H1 (cell line): ENCODE results near the gene KLHL18. TPM values are rescaled to one million over a fixed set of nuclear protein-coding genes. Genes with fewer than 3 reads are reported as not detected.

Experiments used
- CTCF ChIA-PET: fragments of 300-600 bp; sonication (Branson Sonifier 250); formaldehyde crosslinking; loops from one replicate; lab custom pipeline; 2021; ENCODE audit not compliant: partially characterized antibody; lab: Charles Lee
- POLR2A ChIA-PET: fragments of 300-600 bp; sonication (Branson Sonifier 250); formaldehyde crosslinking; loops from one replicate; lab custom pipeline; 2021; ENCODE audit warnings: inconsistent platforms; ENCODE audit not compliant: partially characterized antibody; lab: Charles Lee
- DNase-seq, 2 experiments: peaks; one replicate each; pipeline versions ENCODE4 v3.0.0 to v3.0.0-alpha.2; 2010 to 2022; ENCODE audit warnings: low spot score in 2 of 2, low read depth in 1 of 2, mixed read lengths in 1 of 2
- FAIRE-seq: peaks from 2 replicates; lab custom pipeline; 2011; peaks lifted over from hg19 to GRCh38; lab: Jason Lieb, UNC
- H2AFZ ChIP-seq: 2 replicates; pipeline ENCODE4 v1.8.1; 2012; ENCODE audit warnings: low read length, inconsistent platforms
- H2AK5ac ChIP-seq: 2 replicates; pipeline ENCODE4 v1.6.1; 2013; ENCODE audit warnings: low read depth, low read length
- H2BK120ac ChIP-seq: replicated peaks from 2 replicates; pipeline ENCODE3; 2013; ENCODE audit warnings: low read depth, low read length, inconsistent platforms
- H2BK12ac ChIP-seq: 2 replicates; pipeline ENCODE4 v1.6.1; 2013; ENCODE audit warnings: low read depth, low read length
- H2BK15ac ChIP-seq: 2 replicates; pipeline ENCODE4 v1.6.1; 2013; ENCODE audit warnings: low read length
- H2BK20ac ChIP-seq: 2 replicates; pipeline ENCODE4 v1.6.1; 2013; ENCODE audit warnings: low read length
- H2BK5ac ChIP-seq: 2 replicates; pipeline ENCODE4 v1.6.1; 2013; ENCODE audit warnings: low read depth, low read length
- H3K14ac ChIP-seq: 2 replicates; pipeline ENCODE4 v1.6.1; 2013; ENCODE audit warnings: inconsistent platforms; ENCODE audit not compliant: insufficient read length
- H3K18ac ChIP-seq: 2 replicates; pipeline ENCODE4 v1.6.1; 2013; ENCODE audit warnings: low read length; ENCODE audit errors: extremely low read depth
- H3K23ac ChIP-seq: 2 replicates; pipeline ENCODE4 v1.6.1; 2013; ENCODE audit warnings: inconsistent platforms; ENCODE audit not compliant: insufficient read length
- H3K23me2 ChIP-seq: 2 replicates; pipeline ENCODE4 v1.6.1; 2013; ENCODE audit warnings: low read depth, low read length
- H3K27ac ChIP-seq: 2 replicates; pipeline ENCODE4 v1.6.1; 2011; ENCODE audit warnings: low read depth, low read length, inconsistent platforms
- H3K27me3 ChIP-seq, 4 experiments: replicated peaks in 1 of 4; 1 replicate in 1 of 4; 2 replicates in 3 of 4; pipeline versions ENCODE4 v1.6.1 to v1.8.1; 2011 to 2013; ENCODE audit warnings: low read length in 3 of 4, mild to moderate bottlenecking in 3 of 4, inconsistent platforms in 2 of 4, mixed read lengths in 2 of 4, moderate library complexity in 1 of 4; ENCODE audit not compliant: control insufficient read depth in 3 of 4, insufficient read depth in 3 of 4; ENCODE audit errors: extremely low read depth in 1 of 4
- H3K36me3 ChIP-seq, 4 experiments: 2 replicates each; pipeline versions ENCODE4 v1.6.1 to v1.8.1; 2011 to 2013; ENCODE audit warnings: mild to moderate bottlenecking in 4 of 4, low read length in 3 of 4, moderate library complexity in 2 of 4, control low read depth in 1 of 4, inconsistent platforms in 1 of 4; ENCODE audit not compliant: insufficient read depth in 4 of 4, control insufficient read depth in 2 of 4
- H3K4ac ChIP-seq: replicated peaks from 2 replicates; pipeline ENCODE3; 2013; ENCODE audit warnings: low read length, low read depth, mixed read lengths, inconsistent platforms; ENCODE audit not compliant: insufficient read length
- H3K4me1 ChIP-seq, 4 experiments: replicated peaks in 1 of 4; 1 replicate in 1 of 4; 2 replicates in 3 of 4; pipeline versions ENCODE4 v1.6.1 to v1.8.1; 2011 to 2013; ENCODE audit warnings: low read length in 3 of 4, inconsistent platforms in 2 of 4, mixed read lengths in 1 of 4; ENCODE audit not compliant: insufficient read depth in 4 of 4, control insufficient read depth in 3 of 4
- H3K4me2 ChIP-seq, 2 experiments: 2 replicates each; pipeline versions ENCODE4 v1.6.1 to v1.8.1; 2011 to 2013; ENCODE audit warnings: low read depth in 2 of 2, low read length in 2 of 2, control low read depth in 1 of 2, inconsistent platforms in 1 of 2, mild to moderate bottlenecking in 1 of 2; ENCODE audit not compliant: insufficient read depth in 1 of 2
- H3K4me3 ChIP-seq, 4 experiments: fragments of 200-600, 300-600 bp in 1 of 4; sonication (generic), shearing (Covaris generic), sonication (Bioruptor Twin) in 1 of 4; 2 replicates each; pipeline versions ENCODE4 v1.5.1 to v1.8.1; 2011 to 2016; ENCODE audit warnings: low read length in 4 of 4, low read depth in 3 of 4, control low read depth in 2 of 4, inconsistent platforms in 2 of 4, mild to moderate bottlenecking in 2 of 4, mixed read lengths in 1 of 4, moderate library complexity in 1 of 4; ENCODE audit not compliant: insufficient read depth in 2 of 4; ENCODE audit errors: extremely low read depth in 1 of 4
- H3K56ac ChIP-seq: replicated peaks from 2 replicates; pipeline ENCODE3; 2013; ENCODE audit warnings: low read depth, mild to moderate bottlenecking, mixed read lengths, low read length, inconsistent platforms; ENCODE audit not compliant: insufficient read length
- H3K79me1 ChIP-seq: 2 replicates; pipeline ENCODE4 v1.6.1; 2013; ENCODE audit warnings: low read depth, low read length, control low read depth
- H3K79me2 ChIP-seq, 2 experiments: 2 replicates each; pipeline versions ENCODE4 v1.6.1 to v1.8.1; 2012 to 2013; ENCODE audit warnings: low read length in 2 of 2, mild to moderate bottlenecking in 2 of 2, inconsistent platforms in 1 of 2; ENCODE audit not compliant: insufficient read depth in 2 of 2, control insufficient read depth in 1 of 2
- H3K9ac ChIP-seq, 4 experiments: replicated peaks in 1 of 4; 1 replicate in 1 of 4; 2 replicates in 3 of 4; pipeline versions ENCODE4 v1.6.1 to v1.8.1; 2011 to 2013; ENCODE audit warnings: low read depth in 3 of 4, low read length in 3 of 4, control low read depth in 2 of 4, mild to moderate bottlenecking in 2 of 4, moderate library complexity in 2 of 4, inconsistent platforms in 1 of 4; ENCODE audit errors: extremely low read depth in 1 of 4
- H3K9me3 ChIP-seq, 2 experiments: 2 replicates each; pipeline versions ENCODE4 v1.6.1 to v1.8.1; 2012 to 2013; ENCODE audit warnings: mild to moderate bottlenecking in 2 of 2, moderate library complexity in 2 of 2, control low read depth in 1 of 2, inconsistent platforms in 1 of 2, low read depth in 1 of 2, low read length in 1 of 2, mixed read lengths in 1 of 2; ENCODE audit not compliant: insufficient read depth in 2 of 2
- H4K20me1 ChIP-seq, 2 experiments: replicated peaks in 1 of 2; 2 replicates each; pipeline versions ENCODE3 to v1.8.1; 2011 to 2013; ENCODE audit warnings: inconsistent platforms in 2 of 2, low read length in 2 of 2, mild to moderate bottlenecking in 1 of 2; ENCODE audit not compliant: insufficient read depth in 2 of 2, control insufficient read depth in 1 of 2
- H4K5ac ChIP-seq: 2 replicates; pipeline ENCODE4 v1.6.1; 2013; ENCODE audit warnings: low read length, low read depth, mixed read lengths, inconsistent platforms; ENCODE audit not compliant: insufficient read length
- H4K8ac ChIP-seq: 2 replicates; pipeline ENCODE4 v1.8.0; 2013; ENCODE audit warnings: mild to moderate bottlenecking, moderate library complexity, low read length, inconsistent platforms; ENCODE audit not compliant: insufficient read depth; ENCODE audit errors: extremely low read depth
- H4K91ac ChIP-seq: replicated peaks from 2 replicates; pipeline ENCODE3; 2013; ENCODE audit warnings: low read length, mixed read lengths, inconsistent platforms; ENCODE audit not compliant: insufficient read length
- KDM1A ChIP-seq: fragments of 200-600, 300-600 bp; sonication (generic); IDR thresholded peaks from 2 replicates; pipeline ENCODE4 v1.7.1; 2016; ENCODE audit warnings: mild to moderate bottlenecking, low read length, borderline replicate concordance
- NANOG ChIP-seq: IDR thresholded peaks from 2 replicates; pipeline ENCODE4 v1.6.1; 2011; ENCODE audit warnings: low read length, low read depth, mild to moderate bottlenecking, inconsistent platforms; ENCODE audit not compliant: insufficient read depth, poor library complexity, severe bottlenecking
- YY1 ChIP-seq: IDR thresholded peaks from 2 replicates; pipeline ENCODE4 v1.6.1; 2011; ENCODE audit warnings: low read depth, mild to moderate bottlenecking, low read length
- ZNF274 ChIP-seq: IDR thresholded peaks from 2 replicates; pipeline ENCODE4 v1.7.0; 2012; ENCODE audit warnings: low read length, borderline replicate concordance; ENCODE audit errors: extremely low read depth
- WGBS, 2 experiments: shearing (Covaris generic) in 1 of 2; methylation state at CpG; one replicate each; pipeline versions ENCODE4 v1.1.6 to v1.1.7; 2013 to 2015; ENCODE audit warnings: low lambda C conversion rate in 2 of 2, mixed read lengths in 2 of 2, inconsistent platforms in 1 of 2, low coverage in 1 of 2, missing lambda C conversion rate in 1 of 2; ENCODE audit not compliant: insufficient replicate concordance in 2 of 2, insufficient coverage in 1 of 2, insufficient read length in 1 of 2; ENCODE audit errors: extremely low coverage in 1 of 2, missing lambda C conversion rate in 1 of 2; 5-methylcytosine and 5-hydroxymethylcytosine counted together
- polyA plus RNA-seq, 7 experiments: library from polyadenylated mRNA; depleted of rRNA in 3 of 7; stranded (reverse) in 5 of 7; unstranded in 2 of 7; fragments of >200 nt in 5 of 7; fragments of 200-250 nt in 2 of 7; gene quantifications; 1 replicate in 5 of 7; 2 replicates in 1 of 7; 4 replicates in 1 of 7; pipeline versions ENCODE4 v1.2.1 to v1.2.3, GENCODE V29; 2011 to 2013; ENCODE audit warnings: missing spikeins in 2 of 7, mixed read lengths in 2 of 7
- total RNA-seq: library from RNA; stranded (reverse); fragmentation: NEBNext Ultra II Directional; extraction: Animal tissue kit (Norgen Biotek cat#: 25700); gene quantifications from 2 replicates; pipeline ENCODE4 v1.2.1, GENCODE V29; 2021

Gene KLHL18
- total and polyA plus RNA-seq, 2 of the 8 experiments (the other 6 are each of a cell fraction or from before 2014, with no cell fraction given) = 19.9 to 31.7 TPM

GRCh38 chr3:47261301-47261700 lies 21.4 kb upstream of the KLHL18 start:
- H3K9me3 ChIP-seq = no peaks in the 10 kb centered on the region
- peaks cover 0 to 12% (median 5%) of the 10 kb centered on the region in 4 experiments; a peak in 6 of 7 replicates for H3K4me1 ChIP-seq
- no peaks in the 10 kb centered on the region for H3K23me2 ChIP-seq
- no peak overlapping the region for H3K23ac ChIP-seq
- WGBS, 2 experiments = 90% methylated on average over 3 of the region's 3 CpGs; no CpG with 5 or more reads in 1 of the 2 experiments
- no peaks in the 10 kb centered on the region; a peak in 1 of 7 replicates for H3K27me3 ChIP-seq
- H2BK120ac ChIP-seq = no peak overlapping the region
- no peak overlapping the region for H3K9ac ChIP-seq
- DNase-seq = no peak
- H4K5ac ChIP-seq = no peak overlapping the region
- no peak overlapping the region for H3K27ac ChIP-seq
- no peak overlapping the region for H3K4ac ChIP-seq
- no peaks in the 10 kb centered on the region for H3K79me2 ChIP-seq
- POLR2A ChIA-PET = interaction anchor here (0.9 to 1.6 kb wide), 3 partner anchors 8 to 238 kb away, joined by 3 to 4 read pairs (median 3); partner anchors contain the start of gene PTPN23
- H2BK20ac ChIP-seq = no peak overlapping the region
- TF ChIP-seq ZNF274 (no peak), YY1 (no peak), NANOG (no peak), KDM1A (no peak)
- TF ChIP-seq, all 59 proteins: peak for 0
- no peak overlapping the region; the same call in 1 of the 2 replicates for H2BK12ac ChIP-seq
- H3K14ac ChIP-seq = no peak overlapping the region
- no peak overlapping the region for H3K56ac ChIP-seq
- no peak overlapping the region for H3K18ac ChIP-seq
- no peak overlapping the region for H4K91ac ChIP-seq
- no peaks in the 10 kb centered on the region for H3K36me3 ChIP-seq
- peak overlapping the region; percentile 7; the same call in 1 of the 2 replicates for H4K8ac ChIP-seq
- no peak overlapping the region for H3K4me2 ChIP-seq
- H4K20me1 ChIP-seq = no peaks in the 10 kb centered on the region
- H2BK5ac ChIP-seq = no peak overlapping the region
- H3K79me1 ChIP-seq = no peaks in the 10 kb centered on the region
- no peak overlapping the region for H3K4me3 ChIP-seq
- H2BK15ac ChIP-seq = no peak overlapping the region
- no peak for FAIRE-seq
- no peak overlapping the region for H2AK5ac ChIP-seq
- CTCF ChIA-PET = interaction anchor here (0.7 to 3.3 kb wide), 6 partner anchors 9 to 63 kb away, joined by 3 to 12 read pairs (median 4); no protein-coding TSS in a partner anchor
- no peak overlapping the region for H2AFZ ChIP-seq
